GM21529 (cell line): ENCODE results near the gene ZFP14.
"Not testable (repeated sequence)": the region's sequence is repeated elsewhere in the genome, so short reads cannot be mapped to it uniquely, and the experiment has no call there.

Experiments
- ATAC-seq: cut with Tn5 transposase; IDR thresholded peaks from one replicate; pipeline ENCODE4 v1.9.1; 2021; ENCODE audit not compliant: unreplicated experiment

Gene ZFP14

GRCh38 chr19:36331353-36332228, 47.4 kb downstream of the ZFP14 start:
- no peak for ATAC-seq

GRCh38 chr19:36330216-36330615, 48.8 kb downstream of the ZFP14 start:
- ATAC-seq = no peak

- not testable (repeated sequence) for ATAC-seq
Measured at GRCh38 chr19:36329534-36329933, 49.5 kb downstream of the ZFP14 start.

- ATAC-seq = not testable (repeated sequence)
Measured at GRCh38 chr19:36326649-36327048, 52.4 kb downstream of the ZFP14 start.

GRCh38 chr19:36315164-36315563, 63.8 kb downstream of the ZFP14 start:
- not testable (repeated sequence) for ATAC-seq

- ATAC-seq = not testable (repeated sequence)
Measured at GRCh38 chr19:36314053-36314452, 64.9 kb downstream of the ZFP14 start.

GRCh38 chr19:36311098-36311760, 67.8 kb downstream of the ZFP14 start:
- not testable (repeated sequence) for ATAC-seq

- not testable (repeated sequence) for ATAC-seq
Measured at GRCh38 chr19:36310416-36310990, 68.5 kb downstream of the ZFP14 start.

- not testable (repeated sequence) for ATAC-seq
Measured at GRCh38 chr19:36309759-36310158, 69.2 kb downstream of the ZFP14 start.

GRCh38 chr19:36309309-36309708, 69.7 kb downstream of the ZFP14 start:
- ATAC-seq = not testable (repeated sequence)

GRCh38 chr19:36292317-36292716, 86.7 kb downstream of the ZFP14 start:
- not testable (repeated sequence) for ATAC-seq
